Right ventricle myocardium inferior (tissue), 1 donor: Measurements from ENCODE around the gene CCDC188. TPM values are rescaled to one million over a fixed set of nuclear protein-coding genes. Genes with fewer than 3 reads are reported as not detected.

Experiments
- ATAC-seq: fragments of 200-7000 bp; cut with Tn5 transposase; one replicate; pipeline ENCODE4 v1.9.1; 2020; ENCODE audit warnings: mild to moderate bottlenecking, moderate library complexity
- DNase-seq: peaks from one replicate; pipeline ENCODE4 v3.0.0; 2021; ENCODE audit errors: missing footprints
- intact Hi-C: fragments of 100-400 bp; cut with DNase I; formaldehyde crosslinking; loops from one replicate; pipeline ENCODE4 v1.11.0; 2022
- total RNA-seq: library from RNA; stranded (reverse); fragmentation: NEBNext Ultra II Directional; extraction: Animal tissue kit (Norgen Biotek cat#: 25700); gene quantifications from one replicate; pipeline ENCODE4 v1.2.1, GENCODE V29; 2021
- donor health status: DM: no; HTN: yes; CAD: no; lungs with severe emphysema.

The CCDC188 gene
- total RNA-seq, 1 donor from 2014 or later = 0.32 TPM

DNA sequence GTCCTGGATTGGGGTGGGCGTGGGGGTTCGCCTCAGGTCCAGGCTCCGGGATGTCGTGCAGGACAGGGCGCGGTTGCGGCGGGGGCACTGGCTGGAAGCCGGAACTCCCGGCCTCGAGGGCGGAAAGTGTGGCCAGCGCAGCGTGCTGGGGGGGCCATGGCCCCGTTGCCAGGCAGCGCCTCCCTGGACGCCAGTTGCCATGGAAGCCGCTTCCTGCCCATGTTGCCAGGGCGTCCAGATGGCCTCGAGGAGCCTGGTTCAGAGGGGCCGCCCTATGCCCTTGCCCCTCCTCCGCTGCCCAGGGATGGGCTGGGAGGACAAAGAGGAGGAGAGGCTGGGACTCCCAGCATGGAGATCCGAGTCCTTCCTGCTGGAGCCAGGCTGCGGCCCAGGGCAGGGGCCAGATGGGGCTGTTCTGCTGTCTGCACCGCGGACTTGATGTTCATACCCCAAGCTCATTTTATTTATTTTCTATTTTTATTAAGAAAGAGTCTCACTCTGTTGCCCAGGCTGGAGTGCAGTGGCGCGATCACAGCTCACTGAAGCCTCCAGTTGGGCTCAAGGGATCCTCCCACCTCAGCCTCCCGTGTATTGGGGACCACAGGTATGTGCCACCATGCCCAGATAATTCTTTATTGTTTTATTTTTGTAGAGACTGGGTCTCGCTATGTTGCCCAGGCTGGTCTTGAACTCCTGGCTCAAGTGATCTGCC, 4.6 kb upstream of the CCDC188 start:
- no peak for DNase-seq
- intact Hi-C loops = no loop called here
- ATAC-seq = no peak

DNA sequence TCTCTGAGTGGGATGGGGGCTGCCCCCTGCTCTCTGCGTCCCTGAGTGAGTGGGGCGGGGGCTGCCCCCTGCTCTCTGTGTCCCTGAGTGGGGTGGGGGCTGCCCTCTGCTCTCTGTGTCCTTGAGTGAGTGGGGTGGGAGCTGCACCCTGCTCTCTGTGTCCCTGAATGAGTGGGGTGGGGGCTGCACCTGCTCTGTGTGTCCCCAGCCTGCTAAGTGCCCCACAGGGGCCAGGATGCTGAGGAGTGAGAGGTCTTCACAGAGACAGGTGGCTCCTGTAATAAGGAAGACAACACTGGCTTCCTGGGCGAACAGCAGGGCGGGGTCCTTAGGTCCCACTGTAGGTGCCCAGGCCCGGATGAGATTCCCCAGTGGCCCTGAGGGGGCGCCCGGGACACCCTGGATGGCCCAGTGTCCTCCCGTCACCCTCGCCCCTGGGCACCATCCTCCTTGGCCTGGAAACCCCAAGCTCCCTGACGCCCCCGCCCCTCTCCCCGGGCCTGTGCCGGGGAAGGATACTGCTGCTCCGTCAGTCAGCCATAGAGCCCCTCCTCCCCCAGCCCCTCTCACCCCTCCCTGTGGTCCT, 3.8 kb upstream of the CCDC188 start:
- intact Hi-C loops = no loop called here
- ATAC-seq = no peak
- no peak for DNase-seq

DNA sequence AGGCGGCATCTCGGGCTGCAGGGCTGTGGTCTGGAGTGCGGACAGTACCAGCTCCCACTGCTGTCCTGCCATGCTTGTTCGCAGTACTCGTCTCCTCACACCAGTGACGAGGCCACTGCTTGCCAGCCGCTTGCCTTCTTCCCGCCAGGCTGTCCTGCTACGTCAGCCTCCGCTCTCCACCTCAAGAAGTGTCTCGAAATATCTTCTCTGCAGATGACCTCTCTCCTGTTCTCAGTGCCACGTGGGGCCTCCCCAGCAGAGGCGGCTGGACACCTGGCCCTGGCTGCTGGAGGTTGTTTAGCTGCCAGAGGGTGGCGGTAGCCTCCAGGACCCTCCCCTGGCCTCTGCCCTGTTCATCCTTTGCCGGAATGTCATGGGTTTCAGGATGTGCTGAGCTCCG, 3.1 kb upstream of the CCDC188 start:
- intact Hi-C loops = no loop called here
- ATAC-seq = no peak

DNA sequence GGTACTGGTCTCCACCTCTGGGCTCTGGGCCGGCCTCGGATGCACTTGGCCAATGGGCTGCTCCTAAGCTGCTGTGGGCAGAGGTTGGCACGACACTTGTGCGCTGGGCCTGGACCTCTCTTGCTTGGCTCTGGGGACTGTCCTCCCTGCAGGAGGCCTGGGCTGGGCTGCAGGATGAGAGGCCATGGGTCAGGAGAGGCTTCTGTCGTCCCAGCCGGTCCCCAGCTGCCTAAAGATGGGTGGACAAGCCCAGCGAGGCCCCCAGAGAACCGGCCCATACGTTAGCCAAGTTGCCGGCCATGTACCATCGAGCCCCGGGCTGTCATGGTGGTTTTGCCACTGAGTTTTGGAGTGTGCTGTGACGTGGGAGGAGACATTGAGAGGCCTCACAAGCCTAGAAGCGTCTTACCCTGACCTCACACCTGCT, 1.6 kb upstream of the CCDC188 start:
- no peak for ATAC-seq
- intact Hi-C loops = no loop called here
- no peak for DNase-seq

More for the DNA sequence above, 3.1 kb upstream of the CCDC188 start:
- no peak for DNase-seq

DNA sequence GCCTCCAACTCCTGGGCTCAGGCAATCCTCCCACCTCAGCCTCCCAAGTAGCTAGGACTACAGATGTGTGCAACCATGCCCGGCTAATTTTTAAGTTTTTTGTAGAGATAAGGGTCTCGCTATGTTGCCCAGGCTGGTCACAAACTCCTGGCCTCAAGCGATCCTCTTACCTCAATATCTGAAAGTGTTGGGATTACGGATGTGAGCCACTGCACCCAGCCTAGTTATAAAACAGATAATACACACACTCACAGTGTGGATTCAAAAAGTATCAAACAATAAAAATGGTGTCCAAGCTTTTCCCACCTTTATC, 377 bp upstream of the CCDC188 start:
- ATAC-seq (no peak), DNase-seq (no peak)
- intact Hi-C loops = no loop called here

DNA sequence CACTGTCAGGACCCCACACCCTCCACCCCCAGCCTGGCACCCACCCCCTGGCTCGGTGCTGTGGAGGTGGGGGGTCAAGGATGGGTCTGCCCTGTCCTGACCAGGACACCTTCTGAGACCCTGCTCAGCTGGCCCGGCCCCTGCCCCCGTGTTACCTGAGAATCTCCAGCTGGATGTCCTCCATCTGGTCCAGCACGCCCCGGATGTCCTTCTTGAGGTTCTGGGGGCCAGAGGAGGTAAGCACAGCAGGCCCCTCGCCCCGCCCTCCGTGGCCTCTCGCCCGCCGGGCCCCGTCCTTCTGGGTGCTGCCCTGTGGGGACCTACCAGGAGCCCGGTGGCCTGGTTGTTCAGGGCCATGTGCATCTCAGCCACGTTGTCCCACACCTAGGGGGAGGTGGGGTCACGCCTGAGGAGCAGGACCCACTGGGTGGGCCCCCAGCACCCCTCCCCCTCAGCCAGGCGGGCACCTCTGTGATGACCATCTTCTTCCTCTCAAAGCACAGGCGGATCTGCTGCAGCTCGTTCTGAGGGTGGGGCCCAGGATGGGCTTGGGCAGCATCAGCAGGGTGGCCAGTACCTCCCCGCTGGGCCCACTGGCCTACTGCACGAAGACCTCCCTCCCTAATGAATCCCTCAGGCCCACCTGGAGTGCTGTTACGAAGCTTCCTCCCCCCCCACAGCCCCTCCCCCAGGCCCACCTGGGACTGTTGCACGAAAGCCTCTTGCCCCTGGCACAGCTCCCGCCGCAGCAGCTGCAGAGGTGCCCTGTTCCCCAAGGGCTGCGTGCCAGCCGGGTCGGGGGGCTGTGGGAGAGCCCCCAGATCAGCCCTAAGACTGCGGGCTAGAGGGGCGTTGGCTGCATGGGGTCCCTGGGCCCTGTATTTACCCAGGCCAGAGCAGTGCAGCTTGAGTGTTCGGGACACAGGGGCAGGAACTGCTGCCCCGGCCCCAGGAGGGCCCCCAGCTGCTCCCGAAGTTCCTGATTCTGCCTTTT, 1.3 kb downstream of the CCDC188 start:
- ATAC-seq (no peak), DNase-seq (no peak)
- intact Hi-C loops = no loop called here

DNA sequence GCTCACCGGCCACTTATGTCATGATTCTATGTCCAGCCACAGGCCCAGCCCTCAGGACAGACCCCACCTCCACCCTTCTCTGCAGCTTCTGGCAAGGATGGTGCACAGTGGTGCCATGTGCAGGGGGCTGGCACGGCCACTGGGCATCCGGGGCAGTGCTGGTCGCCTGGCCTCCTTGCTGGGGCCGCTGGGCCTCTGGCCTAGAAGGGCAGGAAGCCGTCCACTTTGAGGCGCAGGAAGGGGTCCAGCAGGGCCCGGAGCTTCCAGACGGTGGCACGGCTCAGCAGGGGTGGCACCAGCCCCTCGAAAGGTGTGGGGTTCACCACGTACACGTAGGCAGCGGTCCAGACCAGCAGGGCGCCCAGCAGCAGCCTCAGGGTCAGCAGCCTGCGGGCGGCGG, 2.4 kb downstream of the CCDC188 start:
- DNase-seq (no peak), ATAC-seq (no peak)
- intact Hi-C loops = no loop called here

DNA sequence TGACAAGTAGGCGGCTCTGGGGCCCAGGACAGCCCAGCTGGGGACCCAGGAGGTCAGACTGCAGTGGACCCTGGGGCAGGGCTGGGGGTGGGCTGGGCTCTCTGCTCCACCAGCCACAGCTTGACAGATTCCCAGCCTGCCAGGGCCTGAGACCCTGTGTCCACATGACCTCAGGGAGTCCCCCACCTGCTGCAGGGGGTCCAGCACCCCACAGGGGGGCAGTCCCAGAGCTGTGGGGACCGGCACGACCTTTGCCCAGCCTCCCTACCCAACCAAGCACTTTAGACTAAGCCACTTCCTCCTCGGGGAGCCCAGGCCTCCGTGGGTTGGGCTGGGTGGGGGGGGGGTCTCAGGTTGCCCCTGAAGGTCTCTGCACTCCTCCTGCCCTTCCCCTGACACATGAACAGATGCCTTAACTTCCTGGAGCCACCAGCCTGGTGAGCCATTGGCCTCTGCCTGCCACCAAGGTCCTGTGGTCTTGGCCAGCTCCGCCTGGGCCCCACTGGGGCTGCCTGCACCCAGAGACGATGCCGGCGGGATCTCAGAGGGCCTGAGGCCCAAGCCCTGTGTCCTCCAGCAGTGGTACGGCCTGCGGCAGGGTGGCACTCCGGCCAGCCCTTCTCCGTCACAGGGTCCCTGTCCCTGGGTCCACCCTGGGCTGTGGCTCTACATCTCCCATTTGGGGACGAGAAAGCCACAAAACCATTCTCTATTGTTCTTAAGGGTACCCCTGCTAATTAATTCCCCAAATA, 3.4 kb downstream of the CCDC188 start:
- intact Hi-C loops = no loop called here
- DNase-seq (no peak), ATAC-seq (no peak)

DNA sequence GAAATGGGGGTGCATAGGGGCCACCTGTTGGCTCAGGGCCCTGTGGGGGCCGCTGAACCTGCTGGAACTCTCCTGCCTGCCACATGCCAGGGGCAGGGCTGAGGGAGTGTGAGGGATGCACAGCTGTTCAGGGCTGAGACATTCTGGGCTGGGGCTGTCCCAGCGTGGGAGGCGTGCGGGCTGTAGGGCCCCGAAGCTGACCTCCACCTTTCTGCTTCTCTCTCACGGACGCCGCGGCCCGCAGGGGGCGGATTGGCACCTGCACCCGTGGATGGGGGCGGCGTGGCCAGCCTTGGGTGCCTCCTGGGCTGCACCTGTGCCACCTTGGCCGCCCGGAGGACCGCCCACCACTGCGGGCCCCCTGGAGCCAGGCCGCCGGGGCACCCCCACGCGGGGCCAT, 4.1 kb downstream of the CCDC188 start:
- no peak for ATAC-seq
- no peak for DNase-seq
- intact Hi-C loops = no loop called here

DNA sequence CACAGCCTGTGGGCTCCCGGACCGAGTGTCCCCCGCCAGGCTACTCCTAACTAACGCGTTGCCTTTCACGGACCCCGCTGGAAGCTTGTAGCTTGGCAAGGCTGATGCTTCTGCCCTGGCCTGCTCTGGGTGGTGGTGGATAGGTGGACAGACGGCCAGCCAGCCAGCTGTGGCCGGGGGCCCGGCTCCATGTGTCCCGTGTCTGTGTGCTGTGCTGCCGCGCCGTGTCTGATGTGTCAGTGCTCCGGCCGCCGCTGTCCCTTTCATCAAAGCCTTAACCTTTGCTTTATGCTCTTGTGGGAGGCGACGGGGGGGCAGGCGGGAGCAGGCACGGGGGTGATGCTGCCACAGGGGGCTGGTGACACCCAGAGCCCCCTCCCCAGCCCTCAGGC, 5.0 kb downstream of the CCDC188 start:
- intact Hi-C loops = no loop called here
- DNase-seq (no peak), ATAC-seq (no peak)

DNA sequence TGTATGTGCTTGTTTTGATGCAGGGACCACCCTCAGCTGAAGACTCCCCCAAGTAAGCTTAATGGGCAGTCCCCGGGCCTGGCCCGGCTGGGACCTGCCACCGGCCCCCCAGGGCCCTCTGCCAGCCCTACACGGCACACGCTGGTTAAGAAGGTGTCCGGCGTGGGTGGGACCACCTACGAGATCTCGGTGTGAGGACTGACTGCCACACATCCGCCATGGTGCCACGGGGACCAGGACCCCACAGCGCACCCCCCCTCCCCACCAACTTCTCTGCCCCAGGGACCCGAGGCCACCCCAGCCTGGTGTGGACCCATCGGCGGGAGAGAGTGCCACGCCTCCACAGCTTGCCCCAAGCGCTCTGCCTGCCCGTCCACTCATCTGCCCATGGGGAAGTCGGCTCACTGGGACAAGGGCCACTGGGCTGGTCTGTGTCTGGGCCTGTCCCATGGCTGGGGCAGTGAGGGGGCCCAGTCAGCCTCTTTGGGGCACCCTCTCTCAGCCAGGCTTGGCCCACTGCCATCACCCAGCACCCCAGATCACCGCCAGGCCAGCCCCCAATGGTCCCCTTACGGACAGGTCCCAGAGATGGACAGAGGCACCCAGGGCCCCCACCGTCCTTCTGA, 5.5 kb downstream of the CCDC188 start:
- DNase-seq (no peak), ATAC-seq (no peak)
- intact Hi-C loops = no loop called here

DNA sequence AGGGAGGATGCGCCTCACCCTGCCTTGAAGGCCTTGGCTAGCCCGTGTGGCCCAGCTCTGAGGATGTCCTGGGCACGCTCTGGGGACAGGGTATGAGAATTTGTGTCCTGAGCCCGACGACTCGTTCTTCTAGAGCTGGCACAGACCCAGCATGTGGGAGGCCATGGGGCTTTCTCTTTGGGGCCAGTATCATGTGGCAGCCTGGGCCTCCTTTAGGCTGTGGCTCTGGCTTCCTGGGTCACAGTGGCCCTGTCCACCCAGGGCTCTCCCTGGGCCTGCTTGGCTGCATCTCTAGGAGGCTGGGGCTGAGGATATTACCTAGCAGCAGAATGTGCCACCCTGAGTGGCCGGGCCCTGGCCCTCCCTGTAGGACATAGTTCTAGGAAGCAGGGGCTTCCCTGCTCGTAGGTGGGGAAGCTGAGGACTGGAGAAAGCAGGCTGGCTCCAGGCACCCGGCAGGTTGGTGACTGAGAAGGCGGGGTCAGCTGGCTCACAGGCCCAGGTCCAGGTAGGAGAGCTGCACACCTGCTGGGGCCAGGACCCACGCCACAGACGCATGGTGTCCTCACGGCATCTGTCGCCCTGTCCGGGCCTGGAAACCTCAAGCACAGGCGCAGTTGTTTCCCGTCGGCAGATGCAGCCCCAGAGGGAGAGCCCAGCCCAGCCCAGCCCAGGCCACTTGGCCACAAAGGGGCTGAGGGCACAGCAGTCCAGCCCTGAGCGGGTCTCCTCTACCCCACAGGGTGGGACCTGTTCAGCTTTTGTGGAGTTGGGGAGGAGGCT, 6.8 kb downstream of the CCDC188 start:
- ATAC-seq = no peak
- no peak for DNase-seq
- intact Hi-C loops = no loop called here

DNA sequence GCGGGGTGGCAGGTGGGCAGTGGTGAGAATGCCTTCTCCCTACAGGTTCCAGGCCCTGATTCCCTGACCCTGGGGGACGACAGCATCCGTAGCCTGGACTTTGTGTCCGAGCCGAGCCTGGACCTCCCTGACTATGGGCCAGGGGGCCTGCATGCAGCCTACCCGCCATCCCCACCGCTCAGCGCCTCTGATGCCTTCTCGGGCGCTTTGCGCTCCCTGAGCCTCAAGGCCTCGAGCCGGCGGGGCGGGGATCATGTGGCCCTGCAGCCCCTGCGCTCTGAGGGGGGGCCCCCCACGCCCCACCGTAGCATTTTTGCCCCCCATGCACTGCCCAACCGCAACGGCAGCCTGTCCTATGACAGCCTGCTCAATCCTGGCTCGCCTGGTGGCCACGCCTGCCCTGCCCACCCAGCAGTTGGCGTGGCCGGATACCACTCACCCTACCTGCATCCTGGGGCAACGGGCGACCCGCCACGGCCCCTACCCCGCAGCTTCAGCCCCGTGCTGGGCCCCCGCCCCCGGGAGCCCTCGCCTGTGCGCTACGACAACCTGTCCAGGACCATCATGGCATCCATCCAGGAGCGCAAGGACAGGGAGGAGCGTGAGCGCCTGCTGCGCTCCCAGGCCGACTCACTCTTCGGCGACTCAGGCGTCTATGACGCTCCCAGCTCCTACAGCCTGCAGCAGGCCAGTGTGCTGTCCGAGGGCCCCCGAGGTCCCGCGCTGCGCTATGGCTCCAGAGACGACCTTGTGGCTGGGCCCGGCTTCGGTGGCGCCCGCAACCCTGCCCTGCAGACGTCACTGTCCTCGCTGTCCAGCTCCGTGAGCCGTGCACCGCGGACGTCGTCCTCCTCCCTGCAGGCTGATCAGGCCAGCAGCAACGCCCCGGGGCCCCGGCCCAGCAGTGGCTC, 7.9 kb downstream of the CCDC188 start:
- intact Hi-C loops = no loop called here
- ATAC-seq (no peak), DNase-seq (no peak)

DNA sequence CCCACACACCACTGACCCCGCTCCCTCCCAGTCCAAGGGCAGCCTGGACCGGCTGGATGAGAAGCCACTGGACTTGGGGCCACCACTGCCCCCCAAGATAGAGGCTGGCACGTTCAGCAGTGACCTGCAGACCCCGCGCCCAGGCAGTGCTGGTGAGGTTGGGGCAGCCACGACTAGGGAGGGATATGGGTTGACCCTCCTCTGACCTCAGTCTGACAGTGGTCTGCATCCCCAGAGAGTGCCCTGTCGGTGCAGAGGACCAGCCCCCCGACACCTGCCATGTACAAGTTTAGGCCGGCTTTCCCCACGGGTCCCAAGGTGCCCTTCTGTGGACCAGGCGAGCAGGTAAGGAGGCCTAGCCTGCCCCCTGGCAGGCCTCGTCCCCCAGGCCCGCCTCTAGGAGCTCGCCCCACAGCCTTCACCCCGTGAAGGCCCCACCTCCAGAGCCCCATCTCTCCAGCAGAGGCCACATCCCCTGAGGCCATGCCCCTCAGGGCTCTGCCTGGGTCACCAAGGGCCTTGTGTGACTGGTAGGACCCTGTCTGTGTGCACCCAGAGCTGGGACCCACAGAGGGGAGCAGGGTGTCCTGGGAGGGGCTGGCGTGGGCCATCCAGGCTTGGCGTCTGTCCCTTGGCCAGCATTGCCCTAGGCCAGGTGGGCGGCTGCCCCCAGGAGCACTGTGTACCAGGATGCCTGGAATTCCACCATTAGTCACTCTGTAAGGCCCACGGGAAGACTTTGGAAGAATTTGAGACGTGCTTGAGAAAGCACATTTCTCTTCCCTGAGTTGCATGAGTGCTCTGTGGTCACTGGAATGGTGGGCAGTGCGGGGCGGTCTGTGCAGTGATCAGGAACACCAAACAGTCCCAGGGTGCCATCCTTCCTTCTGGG, 9.4 kb downstream of the CCDC188 start:
- DNase-seq = no peak
- intact Hi-C loops = no loop called here

DNA sequence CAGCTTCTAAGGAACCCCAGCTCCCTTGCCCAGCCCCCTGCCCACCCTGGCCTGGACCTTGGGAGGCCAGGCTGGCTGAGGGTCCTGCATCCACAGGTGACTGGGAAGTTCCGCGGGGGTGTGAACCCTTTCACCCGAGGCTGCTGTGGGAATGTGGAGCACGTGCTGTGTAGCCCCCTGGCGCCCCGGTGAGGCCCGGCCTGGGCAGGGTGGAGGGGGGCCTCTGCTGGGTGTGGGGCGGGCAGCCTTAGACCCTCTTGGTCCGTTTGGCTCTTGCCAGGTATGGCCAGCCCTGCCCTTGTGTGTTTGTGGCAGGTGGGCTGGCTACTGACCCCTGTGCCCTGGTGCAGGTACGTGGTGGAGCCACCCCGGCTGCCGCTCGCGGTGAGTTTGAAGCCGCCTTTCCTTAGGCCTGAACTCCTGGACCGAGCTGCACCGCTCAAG, 10.3 kb downstream of the CCDC188 start:
- no peak for ATAC-seq
- intact Hi-C loops = no loop called here
- no peak for DNase-seq

More for the DNA sequence above, 9.4 kb downstream of the CCDC188 start:
- no peak for ATAC-seq

DNA sequence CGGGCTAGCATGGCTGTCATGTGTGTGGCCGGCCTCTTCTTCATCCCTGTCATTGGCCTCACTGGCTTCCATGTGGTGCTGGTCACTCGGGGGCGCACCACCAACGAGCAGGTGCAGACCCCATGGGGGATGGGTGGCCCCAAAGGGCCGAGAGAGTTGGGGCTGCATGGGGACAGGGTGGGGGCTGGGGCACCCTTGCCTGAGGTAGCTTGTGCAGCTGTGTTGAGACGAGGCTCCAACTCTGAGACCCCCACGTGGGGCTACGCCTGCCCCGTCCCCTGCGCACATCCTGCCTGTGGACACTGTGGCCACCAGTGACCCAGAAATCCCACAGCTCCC, 10.8 kb downstream of the CCDC188 start:
- ATAC-seq = no peak
- intact Hi-C loops = no loop called here
- no peak for DNase-seq
